Glomerular visceral epithelial cell (primary cell): Measurements from ENCODE around the gene HAUS8.
"Not testable (repeated sequence)": the region's sequence is repeated elsewhere in the genome, so short reads cannot be mapped to it uniquely, and the experiment has no call there.

Experiments used
- DNase-seq: peaks from one replicate; pipeline ENCODE4 v3.0.0-alpha.2; 2016; ENCODE audit errors: extremely low spot score

HAUS8 gene

DNA sequence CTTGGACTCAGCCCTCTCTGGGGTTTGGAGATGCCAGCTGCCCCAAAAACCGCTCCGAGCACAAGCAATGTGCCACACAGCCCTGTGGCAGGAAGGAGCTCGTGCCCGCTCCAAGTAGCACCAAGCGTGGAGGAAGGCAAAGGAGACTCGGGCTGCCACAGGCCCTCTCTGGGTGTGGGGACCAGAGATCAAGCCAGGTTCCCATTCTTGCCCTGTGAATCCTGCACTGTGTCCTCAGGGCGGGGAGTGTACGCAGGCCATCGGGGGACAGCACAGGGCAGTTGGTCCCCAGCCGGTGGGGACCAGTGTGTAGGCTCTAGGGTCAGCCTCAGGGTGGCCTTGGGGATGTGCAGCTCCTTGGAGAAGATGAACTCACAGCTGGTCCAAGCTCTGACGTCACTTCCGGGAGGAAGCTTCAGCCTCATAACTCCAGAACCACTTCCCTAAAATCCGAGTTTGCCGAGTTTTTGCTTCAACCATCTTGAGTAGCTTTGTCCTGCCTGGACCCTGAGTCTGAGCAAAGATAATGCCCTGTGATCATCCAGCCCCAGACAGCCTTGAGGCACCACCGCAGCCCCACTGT is 39.3 kb downstream of the HAUS8 start:
- DNase-seq: no peak

DNA sequence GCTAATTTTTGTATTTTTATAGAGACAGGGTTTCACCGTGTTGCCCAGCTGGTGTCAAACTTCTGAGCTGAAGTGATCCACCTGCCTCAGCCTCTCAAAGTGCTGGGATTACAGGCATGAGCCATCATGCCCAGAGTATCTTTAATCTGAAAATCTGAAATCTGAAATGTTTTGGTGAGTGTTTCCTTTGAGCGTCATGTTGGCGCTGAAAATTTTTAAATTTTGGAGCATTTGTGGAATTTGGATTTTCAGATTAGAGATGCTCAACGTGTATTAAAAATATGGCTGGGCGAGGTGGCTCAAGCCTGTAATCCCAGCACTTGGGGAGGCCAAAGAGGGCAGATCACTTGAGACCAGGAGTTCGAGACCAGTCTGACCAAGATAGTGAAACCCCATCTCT is 43.5 kb downstream of the HAUS8 start:
- DNase-seq: no peak

DNA sequence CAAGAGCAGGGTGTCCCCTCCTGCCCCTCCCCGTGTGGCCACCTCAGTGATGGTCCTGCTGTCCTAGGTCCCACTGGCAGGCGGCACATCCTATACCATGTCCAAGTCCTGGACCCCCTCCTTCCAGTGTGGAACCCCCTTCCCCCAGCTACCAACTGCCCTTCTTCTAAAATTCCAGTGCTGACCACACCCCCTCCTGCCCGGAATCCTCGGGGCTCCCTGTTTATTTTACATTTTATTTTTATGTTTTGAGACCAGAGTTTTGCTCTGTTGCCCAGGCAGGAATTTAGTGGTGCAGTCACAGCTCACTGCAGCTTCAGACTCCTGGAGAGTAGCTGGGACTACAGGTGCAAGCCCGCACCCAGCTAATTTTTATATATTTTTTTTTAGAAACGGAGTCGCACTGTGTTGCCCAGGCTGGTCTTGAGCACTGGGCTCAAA is 47.7 kb downstream of the HAUS8 start:
- DNase-seq: no peak

DNA sequence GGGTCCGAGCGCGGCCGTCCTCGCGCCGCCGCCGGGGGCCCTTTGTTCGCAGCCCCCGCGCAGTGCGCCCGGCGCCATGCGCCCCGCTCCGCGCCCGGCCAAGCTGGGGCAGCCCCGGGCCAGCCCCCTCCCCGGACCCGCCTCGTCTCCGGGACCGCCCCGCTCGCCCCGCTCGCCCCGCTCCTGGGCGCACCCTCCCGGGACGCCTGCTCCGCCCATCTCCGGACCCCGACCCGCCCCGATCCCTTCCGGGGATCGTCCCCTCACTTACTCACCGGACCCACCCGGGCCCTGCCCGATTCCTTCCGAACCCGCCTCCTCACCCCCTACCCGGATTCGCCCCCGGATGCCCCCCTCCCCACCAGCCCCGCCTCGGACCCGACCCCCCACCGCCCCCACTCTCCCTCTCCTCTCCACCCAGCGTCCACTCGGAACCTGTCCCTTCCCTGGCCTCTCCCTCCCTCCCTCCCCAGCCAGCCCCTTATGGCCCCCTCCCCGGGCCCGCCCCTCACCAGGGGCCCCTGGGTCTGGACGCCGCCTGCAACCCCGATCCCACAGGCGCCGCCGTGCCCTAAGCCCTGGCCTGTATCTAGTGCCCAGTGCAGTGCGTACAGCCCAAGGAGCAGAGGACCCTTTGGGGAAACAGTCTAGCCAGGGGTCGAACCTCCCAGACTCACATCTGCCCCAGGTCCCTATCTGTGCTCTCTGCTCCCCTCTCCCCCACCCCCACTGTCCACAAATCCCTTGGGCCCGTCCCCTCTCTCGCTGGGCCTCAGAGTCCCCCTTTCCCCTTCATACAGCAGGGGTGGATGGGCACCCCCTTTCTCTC is 48.3 kb downstream of the HAUS8 start, which contains the start of gene CPAMD8:
Gene CPAMD8 (minus strand): TSS at position 105 of the 829 bp plus-strand sequence. CDS start 168 bp downstream, outside the sequence.
- DNase-seq: no peak

DNA sequence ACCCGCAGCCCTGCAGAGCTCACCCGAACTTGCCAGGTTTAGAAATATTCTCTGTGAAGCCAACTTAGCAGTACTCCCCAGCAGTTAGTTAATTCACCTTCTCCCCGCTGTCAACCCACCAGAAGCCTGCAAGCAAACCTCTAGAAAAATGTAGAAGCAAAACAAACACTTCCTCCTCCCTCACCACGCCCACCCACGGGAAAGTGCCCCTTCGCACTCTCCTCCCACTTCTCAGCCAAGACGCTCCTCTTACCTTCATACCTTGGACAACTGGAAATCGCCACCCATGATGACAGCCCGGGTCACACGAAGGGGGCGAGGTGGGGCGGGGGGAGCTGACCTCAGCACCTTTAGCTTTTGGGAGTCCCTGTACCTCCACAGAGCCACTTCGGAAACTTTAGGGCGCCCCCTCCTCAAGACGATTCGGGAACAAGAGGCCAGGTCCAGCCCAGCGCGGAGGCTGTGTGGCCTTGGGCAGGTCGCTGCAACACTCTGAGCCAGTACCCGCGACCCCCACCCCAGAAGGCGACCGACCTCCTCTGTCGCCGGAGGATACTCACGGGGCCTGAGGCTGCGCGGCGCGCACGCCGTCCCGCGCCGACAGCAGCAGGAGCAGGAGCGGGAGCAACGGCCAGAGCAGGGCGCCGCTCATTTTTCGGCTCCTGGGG is 49.1 kb downstream of the HAUS8 start:
- no peak for DNase-seq

DNA sequence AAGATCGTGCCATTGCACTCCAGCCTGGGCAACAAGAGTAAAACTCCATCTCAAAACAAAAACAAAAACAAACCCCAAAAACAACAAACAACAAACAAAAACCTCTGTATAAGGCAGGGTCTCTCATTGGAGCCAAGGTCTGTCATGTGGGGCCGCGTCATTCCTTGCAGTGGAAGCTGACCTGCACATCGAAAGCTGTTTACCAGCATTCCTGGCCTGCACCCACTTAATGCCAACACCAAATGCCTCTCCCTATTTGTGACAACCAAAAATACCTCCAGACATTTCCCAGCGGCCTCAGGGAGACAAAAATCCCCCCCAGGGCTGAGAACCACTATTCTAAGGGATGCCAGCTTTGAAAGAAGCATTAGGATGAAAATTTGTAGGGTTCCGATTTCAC is 49.9 kb downstream of the HAUS8 start:
- DNase-seq: no peak

DNA sequence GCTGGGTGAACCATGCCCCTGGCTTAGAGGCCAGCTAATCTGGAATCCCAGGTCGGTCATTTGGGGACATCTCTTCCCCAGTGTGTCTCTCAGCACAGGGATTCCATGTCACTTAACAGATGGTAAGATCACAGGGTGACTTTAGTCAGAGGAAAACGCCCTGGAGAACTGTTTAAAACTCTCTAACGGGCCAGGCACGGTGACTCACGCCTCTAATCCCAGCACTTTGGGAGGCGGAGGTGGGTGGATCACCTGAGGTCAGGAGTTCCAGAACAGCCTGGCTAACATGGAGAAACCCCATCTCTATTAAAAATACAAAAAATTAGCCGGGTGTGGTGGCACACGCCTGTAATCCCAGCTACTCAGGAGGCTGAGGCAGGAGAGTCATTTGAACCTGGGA is 50.3 kb downstream of the HAUS8 start:
- not testable (repeated sequence) for DNase-seq

DNA sequence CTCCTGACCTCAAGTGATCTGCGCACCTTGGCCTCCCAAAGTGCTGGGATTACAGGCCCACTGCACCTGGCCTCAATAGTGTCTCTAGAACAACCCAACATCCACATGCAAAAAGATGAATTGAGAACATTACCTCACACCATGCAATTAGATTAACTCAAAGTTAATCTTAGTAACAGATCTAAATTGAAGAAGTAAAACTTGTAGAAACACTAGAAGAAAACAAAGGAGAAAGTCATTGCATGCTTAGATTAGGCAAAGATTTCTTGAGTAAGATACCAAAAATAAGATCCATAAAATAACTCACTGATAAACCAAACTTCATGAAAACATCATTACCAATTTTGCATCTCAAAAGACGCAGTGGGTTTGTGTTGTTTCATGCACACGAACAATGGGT is 51.4 kb downstream of the HAUS8 start:
- no peak for DNase-seq

DNA sequence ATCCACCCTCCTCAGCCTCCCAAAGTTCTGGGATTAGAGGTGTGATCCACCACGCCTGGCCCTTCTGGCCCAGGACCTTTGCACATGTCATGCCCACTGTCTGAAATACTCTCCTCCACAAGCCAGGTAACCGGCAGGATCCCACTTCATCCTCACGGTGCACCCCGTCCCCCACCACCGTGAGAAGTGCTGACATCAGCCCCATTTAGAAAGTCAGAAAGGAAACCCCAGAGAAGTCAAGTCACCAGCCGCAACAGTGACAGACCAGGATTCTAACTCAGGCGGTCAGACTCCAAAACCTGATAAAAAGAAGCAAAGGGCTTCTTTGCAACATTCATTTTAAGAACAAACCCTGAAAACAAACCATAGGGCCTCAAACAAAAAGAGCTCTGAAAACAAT is 52.5 kb downstream of the HAUS8 start:
- DNase-seq: no peak

DNA sequence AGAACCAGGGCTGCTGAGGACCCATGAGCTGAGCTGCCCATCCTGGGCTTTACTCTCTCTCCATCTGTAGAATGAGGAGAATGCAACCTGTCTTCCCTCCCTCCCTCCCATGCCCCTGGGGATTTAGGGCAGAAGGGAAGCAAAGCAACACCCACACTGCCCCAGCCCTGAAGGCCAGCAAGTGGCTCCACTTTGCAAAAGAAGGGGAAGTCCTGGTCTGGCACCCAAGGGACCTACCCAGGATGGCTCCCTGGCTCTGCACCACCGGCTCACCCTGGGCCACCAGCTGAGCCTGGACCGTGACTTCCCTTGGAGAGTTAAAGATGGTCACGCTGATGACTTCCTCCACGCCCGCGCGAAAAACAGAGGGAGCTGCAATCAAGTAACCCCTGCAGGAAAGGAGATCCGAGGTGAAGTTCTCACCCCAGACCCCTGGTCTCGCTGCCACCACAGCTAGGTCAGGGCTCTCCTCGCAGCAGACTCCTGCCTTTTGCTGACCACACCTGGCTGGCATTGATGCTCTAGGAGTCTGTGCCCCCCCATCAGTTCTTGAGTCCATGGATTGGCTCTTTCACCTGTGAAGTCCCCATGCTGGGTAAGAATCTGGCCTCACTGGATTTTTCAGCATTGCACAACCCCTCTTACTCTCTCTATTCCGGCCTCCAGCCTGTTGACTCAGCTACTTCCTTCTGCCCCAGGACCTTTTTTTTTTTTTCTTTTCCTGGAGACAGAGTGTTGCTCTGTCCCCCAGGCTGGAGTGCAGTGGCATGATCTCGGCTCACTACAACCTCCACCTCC is 53.3 kb downstream of the HAUS8 start:
- peak; percentile 9 for DNase-seq

DNA sequence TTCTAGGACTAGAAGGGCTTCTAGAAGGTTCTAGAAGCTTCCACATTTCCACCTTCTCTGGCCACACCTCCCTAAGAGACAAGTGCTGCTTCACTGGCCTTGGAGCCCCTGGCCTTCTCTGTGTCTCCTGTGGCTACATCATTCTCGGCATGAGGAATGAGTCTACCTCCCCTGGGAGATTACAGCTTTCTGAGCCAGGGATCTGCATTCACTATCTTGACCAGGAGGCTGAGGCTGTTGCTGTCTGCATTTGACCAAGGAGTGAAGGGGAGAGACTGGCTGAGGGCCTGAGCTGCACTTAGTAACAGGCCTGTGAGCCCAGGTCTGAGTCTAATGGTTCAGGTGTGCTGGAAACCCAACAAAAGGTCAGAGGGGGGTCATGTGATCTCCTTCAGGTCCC is 53.9 kb downstream of the HAUS8 start:
- DNase-seq: no peak

DNA sequence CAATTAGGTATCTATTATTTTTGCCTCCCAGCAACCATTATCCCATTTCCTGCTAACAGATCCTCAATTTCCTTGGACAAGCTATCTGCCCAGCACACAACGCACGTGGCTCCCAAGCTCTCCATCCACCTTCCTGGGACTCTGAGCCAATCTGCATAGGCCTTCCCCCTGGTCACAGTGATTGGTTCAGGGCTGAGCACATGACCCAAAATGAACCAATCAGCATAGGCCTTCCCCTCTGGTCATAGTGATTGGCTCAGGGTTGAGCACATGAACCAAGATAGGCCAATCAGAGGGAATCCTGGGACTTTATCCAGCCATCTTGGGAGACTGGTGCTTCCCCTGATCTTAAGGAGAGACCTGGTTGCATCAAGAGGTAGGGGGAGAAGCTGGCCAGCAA is 54.4 kb downstream of the HAUS8 start:
- DNase-seq: no peak

DNA sequence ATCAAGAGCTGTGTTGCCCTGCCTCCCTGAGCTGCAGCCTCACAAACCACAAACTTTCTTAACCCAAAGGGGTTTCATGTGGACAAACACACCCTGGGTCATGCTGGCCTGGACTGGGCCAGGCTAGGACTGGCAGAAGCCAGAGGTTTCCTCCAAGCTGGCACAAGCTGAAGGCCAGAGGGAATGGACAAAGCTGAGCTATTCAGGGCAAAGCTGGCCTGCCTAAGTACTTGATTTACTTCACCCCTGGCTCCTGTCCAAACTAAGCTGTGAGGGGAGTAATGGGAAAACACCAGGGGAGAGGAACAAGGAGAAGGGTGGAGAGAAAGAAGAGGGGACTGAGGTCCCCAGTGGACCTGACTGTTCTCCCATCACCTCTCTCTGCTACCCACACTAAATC is 54.9 kb downstream of the HAUS8 start:
- no peak for DNase-seq

DNA sequence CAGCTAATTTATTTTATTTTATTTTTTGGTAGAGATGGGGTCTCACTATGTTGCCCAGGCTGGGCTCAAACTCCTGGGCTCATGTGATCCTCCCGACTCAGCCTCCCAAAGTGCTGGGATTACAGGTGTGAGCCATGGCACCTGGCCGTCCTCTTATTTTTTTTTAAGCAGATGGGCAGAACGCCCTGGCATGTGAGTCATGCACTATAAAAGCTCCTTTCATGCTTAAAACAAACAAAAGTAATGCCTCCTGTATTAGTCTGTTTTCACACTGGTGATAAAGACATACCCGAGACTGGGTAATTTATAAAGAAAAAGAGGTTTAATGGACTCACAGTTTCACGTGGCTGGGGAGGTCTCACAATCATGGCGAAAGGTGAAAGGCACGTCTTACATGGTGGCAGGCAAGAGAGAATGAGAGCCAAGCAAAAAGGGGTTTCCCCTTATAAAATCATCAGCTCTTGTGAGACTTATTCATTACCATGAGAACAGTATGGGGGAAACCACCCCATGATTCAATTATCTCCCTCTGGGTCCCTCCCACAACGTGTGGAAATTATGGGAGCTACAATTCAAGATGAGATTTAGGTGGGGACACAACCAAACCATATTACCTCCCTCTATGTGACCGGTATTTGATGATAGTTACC is 60.9 kb downstream of the HAUS8 start:
- not testable (repeated sequence) for DNase-seq

DNA sequence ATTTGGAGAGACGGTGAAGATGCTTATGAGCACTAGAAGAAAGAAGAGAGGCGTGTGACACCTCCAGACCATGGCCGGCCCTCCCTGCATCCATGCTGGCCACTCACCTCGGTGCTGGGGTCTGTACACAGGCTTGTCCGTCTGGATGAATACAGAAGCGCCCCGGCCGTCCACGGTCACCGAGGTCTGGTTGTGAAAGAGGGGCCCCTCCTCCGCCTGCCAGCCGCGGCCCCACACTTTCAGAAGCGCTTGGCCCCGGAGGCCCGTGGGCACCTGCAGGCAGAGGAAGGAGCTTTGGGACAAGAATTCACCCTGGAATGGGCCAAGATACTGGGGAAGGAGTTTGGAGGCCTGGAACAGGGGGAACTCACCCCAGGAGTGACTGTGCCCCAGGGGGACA is 63.8 kb downstream of the HAUS8 start:
- DNase-seq: no peak

DNA sequence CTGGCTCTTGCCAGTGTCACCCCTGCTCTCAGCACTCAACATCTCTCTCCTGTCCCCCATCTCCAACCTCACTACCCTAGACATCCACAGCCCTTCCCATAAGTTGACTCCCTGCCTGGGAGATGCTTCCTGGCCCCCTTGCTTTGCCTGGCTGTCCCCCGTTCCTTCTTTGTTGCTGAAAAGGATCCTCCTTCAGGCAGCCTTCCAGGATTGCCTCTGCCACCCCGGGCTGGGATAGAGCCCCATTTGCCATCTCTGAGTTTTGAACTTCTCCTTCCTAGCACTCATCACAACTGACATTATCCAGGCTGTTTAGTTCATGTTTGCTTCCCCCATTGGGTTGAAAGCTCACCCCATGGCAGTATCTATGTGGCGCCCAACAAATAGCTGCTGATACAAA is 68.7 kb downstream of the HAUS8 start:
- DNase-seq: no peak

DNA sequence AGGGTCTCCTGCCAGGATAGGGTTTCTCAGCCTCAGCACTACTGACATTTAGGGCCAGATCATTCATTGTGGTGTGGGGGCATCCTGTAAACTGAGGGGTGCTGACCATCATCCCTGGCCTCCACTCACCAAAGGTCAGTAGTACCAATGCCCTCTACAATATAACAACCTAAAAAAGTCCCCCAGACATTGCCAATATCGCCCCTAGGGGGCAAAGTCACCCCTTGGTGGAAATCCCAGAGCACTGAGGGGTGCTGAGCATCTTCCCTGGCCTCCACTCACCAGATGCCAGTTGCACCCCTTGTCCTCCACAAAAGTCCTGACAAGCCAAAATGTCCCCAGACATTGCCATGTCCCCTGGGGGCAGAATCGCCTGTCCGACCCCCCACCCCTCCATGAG is 70.3 kb downstream of the HAUS8 start:
- no peak for DNase-seq

DNA sequence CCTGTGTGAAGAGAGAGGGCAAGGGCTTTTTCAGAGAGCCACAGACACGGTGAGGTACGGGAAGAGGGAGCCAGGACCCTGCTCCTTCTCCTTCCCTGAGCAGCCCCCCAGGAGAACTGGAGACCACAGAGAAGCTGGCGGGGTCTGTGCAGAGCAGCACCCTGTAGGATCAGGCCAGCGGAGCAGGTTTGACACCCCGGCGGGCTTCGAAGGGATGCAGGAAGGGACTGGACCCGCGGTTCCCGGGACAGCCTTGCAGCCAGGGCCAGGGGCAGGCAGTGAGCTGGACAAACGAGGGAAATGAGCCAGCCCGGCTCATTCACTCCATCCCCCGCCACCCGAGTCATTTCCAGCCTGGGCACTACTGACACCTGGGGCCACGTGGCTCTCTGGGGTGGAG is 70.9 kb downstream of the HAUS8 start:
- DNase-seq: no peak

DNA sequence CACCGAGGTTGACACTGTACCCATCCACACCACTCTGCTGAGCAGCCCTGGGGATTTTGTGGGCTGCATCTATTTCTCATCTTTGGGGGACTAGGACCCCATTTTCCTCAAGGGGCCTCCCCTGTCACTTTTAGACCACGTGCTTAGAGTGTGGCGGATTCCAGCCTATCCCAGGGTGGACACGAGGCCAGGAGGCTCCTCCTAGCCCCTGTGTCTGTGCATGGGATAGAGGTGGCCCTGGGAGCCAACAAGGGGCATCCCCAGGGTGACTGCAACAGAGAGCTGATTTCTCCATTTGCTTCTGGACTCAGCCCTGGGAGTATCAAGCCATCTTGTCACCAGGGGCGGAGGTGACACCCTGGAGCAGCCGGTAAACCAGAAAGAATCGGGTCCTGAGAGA is 72.8 kb downstream of the HAUS8 start:
- no peak for DNase-seq

DNA sequence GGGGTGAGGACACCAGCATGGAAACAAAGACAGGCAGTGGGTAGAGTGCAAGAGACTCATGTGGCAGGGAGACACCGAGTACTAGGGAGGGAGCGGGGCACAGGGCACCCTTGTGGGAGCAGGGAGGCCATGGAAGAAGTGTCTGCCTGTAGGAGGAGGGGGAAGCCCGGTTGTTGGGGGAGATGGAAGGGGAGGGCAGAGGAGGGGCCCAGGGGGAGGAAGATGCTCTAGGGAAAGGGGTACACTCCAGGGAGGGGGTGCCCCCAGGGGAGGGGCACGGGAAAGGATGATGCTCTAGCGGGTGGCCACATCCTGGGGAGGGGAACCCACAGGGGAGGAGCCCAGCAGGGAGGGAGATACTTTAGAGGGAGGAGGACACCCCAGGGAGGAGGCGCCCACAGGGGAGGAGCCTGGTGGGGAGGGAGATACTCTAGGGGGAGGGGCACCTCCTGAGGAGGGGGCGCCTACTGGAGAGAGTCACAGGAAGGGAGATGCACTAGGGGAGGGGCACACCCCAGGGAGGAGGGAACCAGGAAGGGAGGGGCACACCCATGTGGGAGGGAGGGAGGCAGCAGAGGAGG is 73.6 kb downstream of the HAUS8 start:
- no peak for DNase-seq
